GM18526 (cell line): ENCODE results near the gene CYP27C1.

Experiments
- POLR2A ChIP-seq: IDR thresholded peaks from 3 replicates; pipeline ENCODE4 v1.6.1; 2011; ENCODE audit not compliant: insufficient read length; ENCODE audit errors: extremely low read depth

Gene CYP27C1

GRCh38 chr2:127134235-127134634 lies 85.9 kb downstream of the CYP27C1 start:
- TF ChIP-seq POLR2A, result no peak
